PC-9 (cell line): ENCODE data around the gene NLN. TPM values are rescaled to one million over a fixed set of nuclear protein-coding genes. Genes with fewer than 3 reads are reported as not detected.
A peak's percentile ranks its signal among the peaks of the same experiment; 100 is the strongest.

ENCODE experiments used
- BruUV-seq: library from RNA; stranded (reverse); fragments of 400-500 nt; replicated peaks from 2 replicates; lab custom pipeline; 2021; lab: Mats Ljungman, UMichigan
- CTCF ChIA-PET: fragments of 300-600 bp; sonication (Branson Sonifier 250); formaldehyde crosslinking; loops from one replicate; lab custom pipeline; 2022; ENCODE audit warnings: antibody characterized with exemption; lab: Charles Lee
- POLR2A ChIA-PET: fragments of 300-600 bp; sonication (Branson Sonifier 250); formaldehyde crosslinking; loops from one replicate; lab custom pipeline; 2022; ENCODE audit warnings: antibody characterized with exemption; ENCODE audit not compliant: unreplicated experiment; lab: Charles Lee
- DNase-seq, 2 experiments: peaks; one replicate each; pipeline versions ENCODE4 v3.0.0 to v3.0.0-alpha.2; 2015 to 2022; ENCODE audit warnings: mixed read lengths in 1 of 2
- H2AFZ ChIP-seq: fragments of 200-600 bp; sonication (generic); 2 replicates; pipeline ENCODE4 v1.8.1; 2017; ENCODE audit warnings: antibody characterized with exemption
- H3F3A ChIP-seq: fragments of 200-600 bp; sonication (generic); 2 replicates; pipeline ENCODE4 v1.8.1; 2017; ENCODE audit warnings: antibody characterized with exemption, mild to moderate bottlenecking, low read depth; ENCODE audit not compliant: insufficient read depth
- H3K27ac ChIP-seq: fragments of 200-600 bp; sonication (generic); 2 replicates; pipeline ENCODE4 v1.6.1; 2016; ENCODE audit warnings: mixed run types
- H3K27me3 ChIP-seq: fragments of 200-600 bp; sonication (generic); 2 replicates; pipeline ENCODE4 v1.6.1; 2016; ENCODE audit warnings: low read depth, mixed run types; ENCODE audit not compliant: insufficient read depth
- H3K36me3 ChIP-seq: fragments of 200-600 bp; sonication (generic); 2 replicates; pipeline ENCODE4 v1.6.1; 2016; ENCODE audit warnings: low read depth, mixed run types
- H3K4me1 ChIP-seq: fragments of 200-600 bp; sonication (generic); replicated peaks from 2 replicates; pipeline ENCODE4 v1.6.1; 2016; ENCODE audit warnings: mixed run types; ENCODE audit not compliant: insufficient read depth
- H3K4me2 ChIP-seq: fragments of 200-600 bp; sonication (generic); 2 replicates; pipeline ENCODE4 v1.6.1; 2017; ENCODE audit warnings: mixed run types
- H3K4me3 ChIP-seq: fragments of 200-600 bp; sonication (generic); 2 replicates; pipeline ENCODE4 v1.6.1; 2016; ENCODE audit warnings: mixed run types
- H3K79me2 ChIP-seq: fragments of 200-600 bp; sonication (generic); 2 replicates; pipeline ENCODE4 v1.6.1; 2017; ENCODE audit warnings: low read depth, mixed run types
- H3K9me2 ChIP-seq: fragments of 200-600 bp; sonication (generic); 2 replicates; pipeline ENCODE4 v1.8.1; 2017; ENCODE audit warnings: mild to moderate bottlenecking; ENCODE audit not compliant: insufficient read depth
- H3K9me3 ChIP-seq: fragments of 200-600 bp; sonication (generic); 2 replicates; pipeline ENCODE4 v1.8.1; 2016; ENCODE audit warnings: low read depth; ENCODE audit not compliant: insufficient read depth
- H4K20me1 ChIP-seq: fragments of 200-600 bp; sonication (generic); 2 replicates; pipeline ENCODE4 v1.8.1; 2017; ENCODE audit not compliant: insufficient read depth
- CTCF ChIP-seq: fragments of 200-600 bp; sonication (generic); conservative IDR thresholded peaks from 2 replicates; pipeline ENCODE4 v1.6.1; 2017; ENCODE audit warnings: mixed run types, antibody characterized with exemption, mild to moderate bottlenecking, moderate library complexity
- EZH2 ChIP-seq: fragments of 200-600 bp; sonication (generic); IDR thresholded peaks from 2 replicates; pipeline ENCODE4 v1.8.0; 2017; ENCODE audit warnings: antibody characterized with exemption, low read depth
- intact Hi-C: fragments of 100-400 bp; cut with micrococcal nuclease; formaldehyde crosslinking; loops from one replicate; pipeline ENCODE4 v1.10.0; 2022; ENCODE audit not compliant: unreplicated experiment
- total RNA-seq: library from RNA; stranded (reverse); gene quantifications from 2 replicates; pipeline ENCODE4 v1.2.3, GENCODE V29; 2021

NLN gene
- total RNA-seq, 1 experiment from 2014 or later = 56.7 TPM

GRCh38 chr5:65722575-65723403 is 784 bp downstream of the NLN start:
- ChIA-PET POLR2A (interaction anchor here (0.5 to 0.6 kb wide), 2 partner anchors 97 to 1072 kb away, joined by 4 to 5 read pairs; no protein-coding TSS in a partner anchor), CTCF (no interaction called here)
- Histone ChIP-seq H3K27me3 (no peaks in the 10 kb centered on the region), H3K9me3 (no peaks in the 10 kb centered on the region), H3K4me2 (peak overlapping the region; percentile 90), H3F3A (peaks cover 21% of the 10 kb centered on the region; the same call in 1 of the 2 replicates), H3K27ac (peak overlapping the region; percentile 48), H3K79me2 (peaks cover 50% of the 10 kb centered on the region), H3K9me2 (no peaks in the 10 kb centered on the region), H3K4me1 (peaks cover 28% of the 10 kb centered on the region), H3K36me3 (0 out of 2 replicates have a peak, but pooled peaks cover 8% of the 10 kb centered on the region), H3K4me3 (peak overlapping the region; percentile 61), H2AFZ (peak overlapping the region; percentile 90), H4K20me1 (no peaks in the 10 kb centered on the region)
- TF ChIP-seq CTCF (no peak), EZH2 (no peak)
- DNase-seq = peak; percentile 10 to 45
- TSS peak; percentile 81 for BruUV-seq
- intact Hi-C loops = loop anchor here (5.0 kb wide), 2 partner anchors 90 to 205 kb away; partner anchors contain the start of gene ERBIN

GRCh38 chr5:65727491-65728156 is 5.6 kb downstream of the NLN start:
- Histone ChIP-seq H3K4me3 (no peak overlapping the region), H3F3A (peaks cover 25% of the 10 kb centered on the region; the same call in 1 of the 2 replicates), H3K27me3 (no peaks in the 10 kb centered on the region), H2AFZ (no peak overlapping the region), H3K36me3 (0 out of 2 replicates have a peak, but pooled peaks cover 8% of the 10 kb centered on the region), H3K4me2 (no peak overlapping the region), H3K4me1 (peaks cover 31% of the 10 kb centered on the region), H3K79me2 (peaks cover 81% of the 10 kb centered on the region), H3K27ac (no peak overlapping the region), H4K20me1 (no peaks in the 10 kb centered on the region), H3K9me2 (no peaks in the 10 kb centered on the region), H3K9me3 (no peaks in the 10 kb centered on the region)
- intact Hi-C loops = no loop called here
- BruUV-seq = no TSS peak
- no peak for DNase-seq
- ChIA-PET POLR2A (interaction anchor here (0.8 kb wide), 1 partner anchor 87 kb away, joined by 6 read pairs; no protein-coding TSS in a partner anchor), CTCF (no interaction called here)
- no peak for TF ChIP-seq CTCF
- TF ChIP-seq EZH2 = no peak

GRCh38 chr5:65728218-65728617 is 6.2 kb downstream of the NLN start:
- Histone ChIP-seq H2AFZ (no peak overlapping the region), H3K4me1 (peaks cover 27% of the 10 kb centered on the region), H3K27me3 (no peaks in the 10 kb centered on the region), H3K9me2 (no peaks in the 10 kb centered on the region), H3K9me3 (no peaks in the 10 kb centered on the region), H3K27ac (no peak overlapping the region), H3K4me3 (no peak overlapping the region), H3K79me2 (peaks cover 75% of the 10 kb centered on the region), H3F3A (peaks cover 19% of the 10 kb centered on the region; the same call in 1 of the 2 replicates), H3K36me3 (0 out of 2 replicates have a peak, but pooled peaks cover 8% of the 10 kb centered on the region), H3K4me2 (no peak overlapping the region), H4K20me1 (no peaks in the 10 kb centered on the region)
- POLR2A ChIA-PET = no interaction called here
- intact Hi-C loops = no loop called here
- no peak for TF ChIP-seq CTCF
- TF ChIP-seq EZH2 = no peak
- CTCF ChIA-PET = no interaction called here
- DNase-seq = peak in 1 of 2 experiments; percentile 60
- BruUV-seq = no TSS peak
